Thyroid gland (tissue), 4 donors: ENCODE data around the gene ANKRD13D.

Source experiments
- CTCF ChIP-seq, 6 experiments: fragments of 200-600 bp in 3 of 6; fragments of 450-650 bp in 3 of 6; sonication (generic) in 3 of 6; IDR thresholded peaks; one replicate each; pipeline ENCODE4 v1.5.1; 2016 to 2019; ENCODE audit warnings: antibody characterized with exemption in 6 of 6, mild to moderate bottlenecking in 2 of 6, inconsistent platforms in 1 of 6, moderate library complexity in 1 of 6
- POLR2A ChIP-seq, 2 donors: fragments of 450-650 bp; IDR thresholded peaks; one replicate each; pipeline ENCODE4 v1.6.1; 2017; ENCODE audit warnings: antibody characterized with exemption in 2 of 2, mild to moderate bottlenecking in 2 of 2, moderate library complexity in 1 of 2

GRCh38 chr11:67316882-67317204 is 27.7 kb downstream of the ANKRD13D start:
- TF ChIP-seq CTCF (IDR thresholded peaks at IDR 0.05) (no peak), POLR2A (IDR thresholded peaks at IDR 0.05) (no peak)
